NCI-H187 (cell line): ENCODE measurements around the gene FARS2.

ENCODE experiments used
- DNase-seq, 2 experiments: peaks; one replicate each; lab custom pipeline; 2025; lab: John Stamatoyannopoulos, UW

Gene FARS2

GRCh38 chr6:5730585-5731263 is 469.4 kb downstream of the FARS2 start:
- no peak for DNase-seq

- DNase-seq, result no peak
Measured at GRCh38 chr6:5731435-5731834, 470.1 kb downstream of the FARS2 start.

DNA sequence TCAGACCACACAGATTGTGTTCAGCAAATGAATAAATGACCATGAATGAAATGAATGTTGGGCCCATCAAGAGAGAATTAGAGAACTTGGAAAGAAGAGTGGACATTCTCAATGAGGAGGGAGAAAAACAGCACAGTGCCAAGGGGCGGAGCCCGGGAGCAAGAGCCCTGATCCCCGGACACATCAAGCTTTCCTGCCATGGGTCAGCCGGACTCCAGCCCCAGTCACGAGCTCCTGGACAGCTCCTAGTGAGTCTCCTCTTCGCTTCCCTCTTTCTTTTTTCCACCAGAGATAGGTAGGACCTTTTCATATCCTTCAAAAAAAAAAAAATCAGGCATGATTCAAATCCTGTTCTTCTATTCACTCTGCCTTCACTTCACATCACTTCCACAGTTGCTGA is 471.2 kb downstream of the FARS2 start:
- no peak for DNase-seq

DNA sequence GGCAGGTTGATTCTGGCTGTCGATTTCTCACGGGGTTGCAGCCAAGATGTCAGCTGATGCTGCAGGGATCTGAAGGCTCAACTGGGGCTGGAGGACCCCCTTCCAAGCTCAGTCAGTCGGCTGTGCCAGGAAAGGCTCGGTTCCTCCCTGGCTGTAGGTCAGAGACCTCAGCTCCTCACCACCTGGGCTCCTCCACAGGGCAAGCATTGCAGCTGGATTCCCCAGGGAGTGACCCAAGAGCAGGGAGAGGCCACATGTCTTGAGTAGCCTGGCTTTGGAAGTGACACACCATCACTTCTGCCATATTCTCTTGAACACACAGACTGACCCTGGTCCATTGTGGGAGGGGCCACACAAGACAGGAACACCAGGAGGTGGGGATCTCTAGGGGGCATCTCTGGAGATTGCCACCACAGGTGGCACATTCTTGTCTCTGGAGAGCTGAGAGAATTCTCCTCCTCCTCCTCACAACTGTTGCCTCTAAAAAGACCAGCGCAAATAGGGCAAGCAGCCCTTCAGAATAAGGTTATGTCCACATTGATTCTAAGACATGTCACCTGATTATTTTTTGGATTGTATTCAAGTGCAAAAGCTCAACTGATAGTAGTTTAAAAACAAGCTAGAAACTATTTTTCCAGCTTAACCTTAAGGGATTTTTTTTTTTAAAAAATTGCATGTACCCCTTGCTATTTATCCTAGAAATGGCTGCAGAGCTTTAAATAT is 474.9 kb downstream of the FARS2 start:
- DNase-seq, result no peak

DNA sequence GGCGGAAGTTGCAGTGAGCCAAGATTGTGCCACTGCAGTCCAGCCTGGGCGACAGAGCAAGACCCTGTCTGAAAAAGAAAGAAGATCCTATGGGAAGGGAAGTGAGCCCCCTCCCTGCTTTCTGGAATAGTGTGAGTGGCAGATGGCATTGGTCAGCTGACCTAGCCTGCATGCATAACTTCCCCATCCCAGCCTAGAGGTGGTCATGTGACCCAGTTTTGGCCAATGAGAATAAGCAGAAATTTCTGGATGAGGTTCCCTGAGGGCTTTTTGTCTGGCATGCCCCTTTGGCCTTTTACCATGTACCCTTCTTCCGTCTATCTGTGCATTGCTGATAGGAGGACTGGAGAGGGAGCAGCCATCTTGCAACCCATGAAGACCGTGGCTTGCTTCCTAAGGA is 476.1 kb downstream of the FARS2 start:
- DNase-seq, result no peak

GRCh38 chr6:5738211-5738610 is 476.9 kb downstream of the FARS2 start:
- no peak for DNase-seq

GRCh38 chr6:5744497-5744896 is 483.2 kb downstream of the FARS2 start:
- no peak for DNase-seq

DNA sequence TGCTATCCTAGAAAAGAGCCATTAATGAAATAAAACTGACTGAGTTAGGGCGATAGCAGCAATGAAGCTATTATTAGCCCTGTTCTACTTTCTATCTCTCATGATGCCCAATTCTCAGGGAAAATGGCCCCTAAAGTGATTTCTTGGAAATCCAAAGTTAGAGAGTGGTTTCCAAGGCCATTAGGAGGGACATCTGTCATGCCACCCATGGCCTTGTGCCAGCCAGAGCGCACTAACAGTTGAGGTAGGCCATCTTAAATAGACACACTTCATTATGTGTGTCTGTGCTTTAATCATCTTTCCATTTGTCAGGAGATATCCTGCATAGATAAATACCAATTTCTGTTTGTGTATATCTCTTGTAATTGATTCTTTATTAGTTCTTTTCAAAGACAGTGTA is 483.8 kb downstream of the FARS2 start:
- DNase-seq, result no peak

- no peak for DNase-seq
Measured at GRCh38 chr6:5746053-5746758, 484.9 kb downstream of the FARS2 start.

DNA sequence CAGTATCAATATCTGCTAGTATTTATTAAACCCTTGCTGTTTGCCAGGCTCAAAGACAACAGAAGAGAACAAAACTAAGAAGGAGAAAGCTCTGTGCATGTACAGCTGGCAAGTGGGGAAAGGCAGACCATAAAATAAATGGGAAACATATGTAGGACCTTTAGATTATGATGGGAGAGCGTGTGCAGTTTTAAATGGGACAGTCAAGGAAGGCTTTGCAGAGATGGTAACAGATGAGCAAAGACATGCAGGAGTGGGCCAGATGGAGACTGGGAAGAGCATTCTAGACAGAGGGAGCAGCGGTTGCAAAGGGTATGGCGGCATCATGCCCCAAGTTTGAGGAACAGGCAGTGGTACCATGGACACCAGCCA is 485.4 kb downstream of the FARS2 start:
- no peak for DNase-seq

GRCh38 chr6:5747379-5747778 is 486.1 kb downstream of the FARS2 start:
- no peak for DNase-seq

GRCh38 chr6:5749016-5749650 is 487.8 kb downstream of the FARS2 start:
- DNase-seq, result no peak

DNA sequence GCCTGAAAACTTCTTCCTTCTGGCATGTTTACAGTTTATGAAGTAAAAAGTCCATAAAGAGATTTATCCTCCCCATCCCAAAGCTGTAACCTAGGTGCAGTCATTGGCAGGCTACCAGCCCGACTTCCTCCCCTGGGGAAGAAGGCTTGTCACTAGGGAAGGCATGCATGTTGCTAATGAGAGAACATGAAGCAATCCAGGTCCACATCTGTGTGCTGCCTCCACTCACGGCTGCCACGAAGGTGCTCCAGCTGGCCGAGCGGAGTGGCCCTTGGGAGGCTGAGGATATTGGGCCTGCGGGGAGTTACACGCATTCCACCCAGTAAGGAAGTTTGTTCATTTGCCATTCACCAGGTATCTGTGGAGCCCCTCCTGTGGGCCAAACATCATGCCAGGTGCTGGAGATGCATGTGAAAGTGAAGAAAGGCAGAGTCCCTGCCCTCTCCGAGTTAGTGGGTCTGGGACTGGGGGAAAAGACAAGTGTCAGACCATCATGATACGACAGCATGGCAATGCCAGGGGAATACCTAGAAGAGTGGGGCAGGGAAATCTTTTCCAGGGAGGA is 488.4 kb downstream of the FARS2 start:
- no peak for DNase-seq

DNA sequence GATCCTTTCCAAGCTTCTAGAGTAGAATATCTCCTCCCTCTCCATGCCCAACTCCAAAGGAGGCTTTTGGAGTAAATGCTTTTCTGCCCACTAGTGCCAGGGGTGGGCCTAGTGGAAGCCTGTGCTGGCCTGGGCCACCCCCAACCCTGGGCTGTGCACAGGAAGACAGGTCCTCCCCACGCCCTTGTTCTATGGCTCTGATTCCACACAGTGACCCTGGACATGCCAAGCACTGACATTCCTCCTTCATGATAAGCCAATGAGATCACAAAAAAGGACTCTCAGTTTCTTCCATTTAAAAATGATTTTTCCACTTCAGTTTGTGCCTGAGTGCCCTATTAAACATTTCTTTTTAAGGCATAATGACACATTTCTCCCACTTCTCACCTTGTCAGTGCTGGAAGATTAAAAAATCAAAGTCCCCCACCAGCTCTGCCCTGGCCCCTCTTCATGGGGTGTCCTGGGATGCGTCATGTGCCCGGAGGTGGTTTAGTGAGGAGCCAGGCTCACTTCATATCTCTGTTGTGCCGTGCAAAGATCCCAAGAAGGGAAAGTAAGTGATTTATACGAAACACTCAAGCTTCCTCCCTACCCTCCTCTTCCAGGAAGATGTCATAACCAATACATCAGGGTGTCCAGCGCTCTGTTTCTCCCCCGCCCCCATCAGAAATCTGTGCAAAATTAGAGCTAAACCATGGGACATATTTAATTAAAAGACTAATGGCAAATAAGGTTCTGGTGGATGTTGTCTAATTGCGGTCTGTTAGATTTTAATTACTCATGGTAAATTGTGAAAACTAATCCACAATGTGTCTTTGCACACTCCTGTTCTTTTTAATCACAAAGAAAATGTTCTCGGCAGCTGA is 490.4 kb downstream of the FARS2 start:
- DNase-seq, result no peak

- no peak for DNase-seq
Measured at GRCh38 chr6:5752391-5752680, 491.0 kb downstream of the FARS2 start.

- no peak for DNase-seq
Measured at GRCh38 chr6:5753209-5753608, 491.9 kb downstream of the FARS2 start.

DNA sequence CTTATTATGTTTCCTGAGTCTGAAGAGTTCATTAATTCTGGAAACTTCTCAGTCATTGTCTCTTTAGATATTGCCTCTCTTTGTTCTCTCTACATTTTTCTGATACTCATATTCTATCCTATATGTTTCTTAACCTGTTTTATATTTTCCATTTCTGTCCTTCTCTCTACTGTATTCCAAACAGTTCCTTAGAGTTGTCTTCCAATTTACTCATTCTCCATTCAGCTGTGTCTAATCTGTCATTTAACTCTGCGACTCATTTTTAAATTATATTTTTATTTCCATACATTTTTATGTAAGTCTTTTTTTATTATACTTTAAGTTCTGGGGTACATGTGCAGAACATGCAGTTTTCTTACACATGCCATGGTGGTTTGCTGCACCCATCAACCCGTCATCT is 493.6 kb downstream of the FARS2 start:
- DNase-seq, result no peak

GRCh38 chr6:5759571-5759970 is 498.3 kb downstream of the FARS2 start:
- no peak for DNase-seq

DNA sequence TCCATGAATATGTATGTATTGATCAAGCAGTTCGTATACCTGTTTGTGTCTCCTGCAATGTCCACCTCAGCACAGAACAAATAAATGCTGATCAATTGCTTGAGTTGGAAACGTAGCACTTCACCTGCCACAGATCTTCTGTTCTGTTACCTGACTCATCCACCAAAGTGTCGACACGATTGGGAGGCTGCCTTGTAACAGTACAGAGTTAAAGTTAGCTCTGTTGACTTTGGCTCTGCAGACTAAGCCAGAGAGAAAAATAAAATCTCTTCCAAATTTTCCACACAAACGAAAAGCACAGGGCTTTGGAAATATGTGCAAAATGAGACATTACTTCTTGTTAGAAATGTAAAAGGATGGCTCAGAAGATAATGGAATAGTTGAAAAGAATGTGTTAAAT is 500.1 kb downstream of the FARS2 start:
- no peak for DNase-seq

- DNase-seq, result no peak
Measured at GRCh38 chr6:5762561-5762968, 501.3 kb downstream of the FARS2 start.

- no peak for DNase-seq
Measured at GRCh38 chr6:5763407-5763806, 502.1 kb downstream of the FARS2 start.

- no peak for DNase-seq
Measured at GRCh38 chr6:5763871-5764270, 502.6 kb downstream of the FARS2 start.
